ENCODE measurements around the gene EPN1.

The EPN1 gene

DNA sequence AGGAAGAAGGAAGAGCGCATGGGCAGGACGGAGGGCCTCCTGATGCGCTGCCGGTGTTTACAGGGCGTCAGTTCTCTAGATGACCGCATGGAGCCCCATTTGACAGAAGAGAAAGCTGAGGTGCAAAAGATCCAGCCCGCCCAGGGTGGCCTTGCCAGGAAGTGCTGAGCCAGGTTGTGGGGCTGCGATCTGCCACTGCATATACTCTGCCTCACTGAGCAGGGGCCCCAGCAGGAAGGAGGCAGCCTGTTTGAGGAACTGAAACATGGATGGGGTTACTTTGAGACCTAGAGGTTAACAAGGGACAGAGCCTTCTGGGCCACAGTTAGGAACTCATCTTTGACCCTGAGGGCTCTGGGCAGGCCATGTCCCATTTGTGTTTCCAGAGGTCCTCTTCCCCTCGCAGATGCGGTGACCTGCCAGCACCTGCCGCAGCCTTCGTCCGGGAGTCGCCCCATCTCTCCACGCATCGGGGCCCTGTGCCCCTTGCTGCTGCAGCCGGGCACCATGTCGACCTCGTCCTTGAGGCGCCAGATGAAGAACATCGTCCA, 3.2 kb downstream of the EPN1 start:
- DNase-seq, result peak in 17 of 58 donors; percentile 8 to 39 (median 19)

DNA sequence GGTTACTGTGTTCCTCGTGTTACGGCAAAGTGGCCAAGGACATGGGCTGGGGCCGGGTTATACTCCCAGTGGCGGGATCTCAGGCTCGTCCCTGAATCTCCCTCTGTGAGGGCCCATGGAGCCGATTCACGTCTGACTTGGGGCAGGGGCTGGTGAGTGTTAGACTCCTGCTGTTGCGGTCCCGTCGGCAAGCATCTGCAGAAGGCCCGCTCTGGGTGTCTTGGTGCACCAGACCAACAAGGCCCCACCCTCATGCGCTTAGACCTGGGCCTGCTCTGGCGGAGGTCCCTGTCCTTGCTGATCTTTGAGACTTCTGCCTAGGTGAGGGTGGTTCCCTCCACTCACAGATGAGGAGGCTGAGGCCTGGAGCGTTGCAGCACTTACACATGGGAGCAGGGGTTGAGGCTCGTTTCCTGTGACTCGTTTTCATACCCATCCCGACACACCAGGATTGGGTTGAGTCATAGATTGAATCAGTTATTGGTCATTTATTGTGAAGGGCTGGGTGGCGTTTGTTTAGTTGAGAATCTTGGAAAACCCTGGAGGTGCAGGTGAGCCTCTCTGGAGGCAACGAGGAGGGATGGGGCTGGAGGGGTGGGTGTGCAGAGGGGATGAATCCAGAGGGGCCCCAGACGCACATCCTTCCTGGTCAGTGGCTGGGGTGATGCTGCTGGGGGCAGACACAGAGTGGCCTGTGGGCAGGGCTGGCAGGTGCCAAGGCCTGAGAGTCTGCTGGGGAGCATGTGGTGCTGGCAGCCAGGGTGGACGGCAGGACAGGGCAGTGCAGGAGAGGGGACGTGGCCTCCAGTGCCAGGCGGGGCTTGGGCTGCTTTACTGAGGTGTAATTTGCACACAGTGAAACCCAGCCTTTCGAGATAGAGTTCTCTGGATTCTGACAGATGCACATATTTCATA, 4.6 kb downstream of the EPN1 start:
- no peak for DNase-seq

DNA sequence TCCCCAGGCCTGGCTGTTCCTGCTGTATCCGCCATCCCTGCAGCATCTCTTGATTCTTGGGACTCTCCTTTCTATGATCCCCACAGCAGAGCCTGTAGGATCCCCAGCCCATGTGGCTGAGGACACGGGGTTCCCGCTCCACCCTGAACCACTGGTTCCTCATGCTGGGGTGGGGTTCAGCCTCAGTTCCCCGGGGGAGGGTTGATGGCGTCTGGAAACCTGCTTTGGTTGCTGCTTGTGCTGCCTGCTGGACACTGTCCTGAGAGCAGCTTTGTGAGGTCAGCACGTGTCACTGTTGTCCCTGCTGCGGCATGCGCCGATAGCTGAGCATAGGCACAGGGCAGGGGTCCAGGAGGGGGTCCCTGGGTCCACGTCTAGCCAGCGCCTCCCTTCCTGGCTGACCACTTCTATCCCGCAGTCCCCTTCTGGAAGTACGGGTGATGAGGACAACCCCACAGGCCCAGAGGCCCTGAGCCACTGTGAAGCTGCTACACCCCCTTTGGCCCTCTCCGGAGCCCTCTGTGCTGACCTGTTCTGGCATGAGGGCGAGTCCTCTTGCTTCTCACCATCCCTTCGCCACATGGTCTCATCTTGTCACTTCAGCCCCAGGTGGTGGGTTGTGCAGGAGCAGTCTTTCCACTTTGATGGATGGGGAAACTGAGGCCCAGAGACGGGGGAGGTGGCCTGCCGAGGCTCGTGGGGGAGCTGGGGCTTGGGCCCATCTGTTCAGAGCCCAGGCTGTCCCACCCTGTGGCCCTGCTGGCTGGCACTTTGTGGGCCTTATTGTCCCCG, 5.5 kb downstream of the EPN1 start:
- DNase-seq, result no peak

DNA sequence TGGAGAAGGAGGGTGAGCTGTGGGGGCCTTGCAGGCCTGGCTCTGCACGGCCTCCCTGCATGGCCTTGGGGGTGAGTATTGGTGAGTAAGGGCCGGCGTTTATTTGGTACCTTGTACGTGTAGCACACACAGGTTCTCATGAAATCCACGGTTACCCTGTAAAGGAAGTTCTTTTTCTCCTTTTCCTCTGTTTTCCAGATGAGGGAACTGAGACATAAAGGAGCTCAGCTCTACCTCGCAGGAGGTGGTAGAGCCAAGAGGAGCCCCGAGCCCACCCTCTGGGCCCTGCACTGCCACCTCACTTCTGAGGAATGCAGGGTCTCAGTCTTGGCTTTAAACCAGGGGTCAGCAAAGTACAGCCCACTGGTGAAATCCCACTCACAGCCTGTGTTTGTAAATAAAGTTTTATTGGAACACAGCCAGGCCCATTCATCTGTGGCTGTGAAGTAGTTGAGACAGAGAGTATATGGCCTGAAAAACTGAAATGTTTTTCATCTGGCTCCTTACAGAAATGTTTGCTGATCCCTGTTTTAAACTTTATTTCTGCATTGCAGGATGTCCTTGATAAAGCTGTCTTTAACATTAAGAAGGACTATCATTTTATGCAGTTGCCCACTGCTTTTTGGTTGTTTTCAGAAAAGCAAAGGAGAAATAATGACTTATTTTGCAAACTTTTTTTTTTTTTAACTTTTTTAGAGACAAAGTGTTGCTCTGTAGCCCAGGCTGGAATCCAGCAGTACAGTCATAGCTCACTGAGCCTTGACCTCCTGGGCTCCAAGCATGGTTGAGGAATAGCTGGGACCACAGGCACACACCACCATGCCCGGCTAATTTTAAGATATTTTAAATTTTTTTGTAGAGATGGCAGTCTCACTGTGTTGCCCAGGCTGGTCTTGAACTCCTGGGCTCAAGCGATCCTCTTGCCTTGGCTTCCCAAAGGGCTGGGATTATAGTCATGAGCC, 6.4 kb downstream of the EPN1 start:
- no peak for DNase-seq

DNA sequence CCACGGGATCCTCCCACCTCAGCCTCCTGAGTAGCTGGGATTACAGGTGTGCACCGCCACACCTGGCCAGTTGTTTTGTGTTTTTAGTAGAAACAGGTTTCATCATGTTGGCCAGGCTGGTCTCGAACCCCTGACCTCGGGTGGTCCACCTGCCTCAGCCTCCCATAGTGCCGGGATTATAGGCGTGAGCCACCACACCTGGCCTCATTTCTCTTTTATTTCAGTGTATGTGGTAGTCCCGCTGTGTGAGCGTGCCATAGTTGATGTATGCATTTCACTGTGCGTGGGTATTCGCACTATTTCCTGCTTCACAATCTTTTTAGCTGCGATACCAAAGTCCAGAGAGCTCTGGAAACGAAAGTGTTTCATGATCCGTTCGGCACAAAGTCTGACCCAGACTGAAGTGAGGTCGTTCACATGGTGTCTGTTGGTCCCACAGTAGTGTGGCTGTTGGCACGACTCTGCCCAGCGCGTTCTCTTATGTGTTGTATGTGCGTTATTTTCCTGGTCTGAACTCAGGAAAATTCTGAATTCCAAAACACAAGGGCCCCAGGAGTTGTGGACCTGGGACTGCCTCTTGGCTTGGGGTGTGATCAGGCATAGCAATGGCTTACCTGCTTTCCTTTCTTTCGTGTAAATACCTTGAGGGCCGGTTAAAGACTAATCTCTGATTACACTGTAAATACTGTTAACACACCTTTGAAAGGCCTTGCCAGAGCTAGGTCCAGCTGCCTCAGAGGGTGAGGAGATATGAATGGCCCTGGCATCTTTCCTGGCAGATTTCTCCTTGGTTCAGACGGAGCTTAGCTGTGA, 8.6 kb downstream of the EPN1 start:
- no peak for DNase-seq

DNA sequence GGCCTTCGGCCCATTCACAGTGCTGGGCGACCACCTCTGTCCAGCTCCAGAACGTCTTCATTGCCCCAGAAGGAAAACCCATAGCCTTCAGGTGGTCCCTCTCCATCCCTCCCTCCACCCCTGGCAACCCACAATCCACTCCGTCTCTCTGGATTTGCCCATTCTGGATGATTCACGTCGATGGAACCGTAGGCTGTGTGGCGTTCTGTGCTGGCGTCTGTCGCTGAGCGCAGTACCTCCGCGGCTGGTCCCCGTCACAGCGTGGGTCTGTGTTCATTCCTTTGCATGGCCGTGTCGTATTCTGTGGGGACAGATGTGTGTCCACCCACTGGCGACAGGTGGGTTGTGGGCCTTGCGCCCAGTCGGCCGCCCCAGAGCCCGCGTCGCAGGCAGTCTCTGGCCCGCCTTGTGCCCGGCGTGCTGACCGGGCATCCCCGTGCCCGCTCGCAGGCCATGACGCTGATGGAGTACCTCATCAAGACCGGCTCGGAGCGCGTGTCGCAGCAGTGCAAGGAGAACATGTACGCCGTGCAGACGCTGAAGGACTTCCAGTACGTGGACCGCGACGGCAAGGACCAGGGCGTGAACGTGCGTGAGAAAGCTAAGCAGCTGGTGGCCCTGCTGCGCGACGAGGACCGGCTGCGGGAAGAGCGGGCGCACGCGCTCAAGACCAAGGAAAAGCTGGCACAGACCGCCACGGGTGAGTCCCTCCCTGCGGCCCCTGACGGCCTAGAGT, 10.1 kb downstream of the EPN1 start:
- DNase-seq, result no peak

DNA sequence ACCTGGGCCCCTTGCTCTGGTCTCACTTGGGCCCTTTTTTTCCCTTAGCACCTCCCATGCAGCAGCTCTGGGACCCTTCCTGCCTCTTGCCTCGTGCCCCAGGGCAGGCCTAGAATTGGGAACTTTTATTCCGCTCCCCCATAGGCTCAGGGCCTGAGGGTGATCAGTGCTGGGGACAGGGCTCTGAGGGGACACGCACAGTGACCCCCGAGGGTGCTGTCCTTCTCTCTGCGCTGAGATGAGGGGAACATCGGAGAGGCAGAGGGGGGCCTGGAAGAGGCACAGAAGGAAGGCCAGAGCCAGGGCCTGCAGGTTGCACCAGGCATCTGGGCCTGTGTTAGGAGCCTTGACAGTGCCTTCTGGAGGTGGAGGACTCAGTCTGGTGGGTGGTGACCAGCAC, 10.8 kb downstream of the EPN1 start:
- no peak for DNase-seq

DNA sequence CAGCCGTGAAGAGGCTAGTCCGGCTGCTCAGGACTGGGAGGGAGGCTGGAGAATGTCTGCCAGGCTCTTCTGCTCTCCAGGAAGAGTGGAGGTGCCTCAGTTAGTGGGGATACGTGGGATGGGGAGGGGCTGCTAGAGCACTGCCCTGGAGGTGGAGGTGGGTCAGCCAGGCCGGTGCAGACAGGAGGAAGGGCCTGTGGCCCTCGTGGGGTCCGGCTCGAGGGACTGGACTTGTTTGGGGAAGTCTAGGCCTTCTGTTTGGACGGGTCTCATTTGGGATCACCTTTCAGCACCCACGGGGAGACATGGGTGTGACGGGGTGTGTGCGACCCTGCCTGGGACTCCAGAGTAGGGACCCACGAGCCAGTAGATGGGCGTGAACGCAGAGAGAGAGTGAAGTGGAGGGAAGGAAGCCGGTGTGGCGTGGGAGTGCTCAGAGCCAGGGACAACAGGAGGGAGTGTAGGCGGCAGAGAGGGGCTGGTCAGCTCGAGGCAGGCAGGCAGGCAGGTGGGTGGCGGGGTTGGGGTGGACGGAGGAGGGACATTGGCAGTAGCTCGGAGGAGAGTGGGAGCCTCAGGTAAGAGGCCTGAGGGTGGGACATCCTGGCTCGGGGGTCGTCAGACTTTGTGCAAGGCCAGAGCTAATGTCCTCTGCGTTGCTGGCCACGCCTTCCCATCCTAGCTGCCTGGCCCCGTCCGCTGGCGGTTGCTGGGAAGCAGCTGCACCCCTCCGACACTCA, 11.5 kb downstream of the EPN1 start:
- peak in 1 of 58 donors; percentile 6 for DNase-seq

DNA sequence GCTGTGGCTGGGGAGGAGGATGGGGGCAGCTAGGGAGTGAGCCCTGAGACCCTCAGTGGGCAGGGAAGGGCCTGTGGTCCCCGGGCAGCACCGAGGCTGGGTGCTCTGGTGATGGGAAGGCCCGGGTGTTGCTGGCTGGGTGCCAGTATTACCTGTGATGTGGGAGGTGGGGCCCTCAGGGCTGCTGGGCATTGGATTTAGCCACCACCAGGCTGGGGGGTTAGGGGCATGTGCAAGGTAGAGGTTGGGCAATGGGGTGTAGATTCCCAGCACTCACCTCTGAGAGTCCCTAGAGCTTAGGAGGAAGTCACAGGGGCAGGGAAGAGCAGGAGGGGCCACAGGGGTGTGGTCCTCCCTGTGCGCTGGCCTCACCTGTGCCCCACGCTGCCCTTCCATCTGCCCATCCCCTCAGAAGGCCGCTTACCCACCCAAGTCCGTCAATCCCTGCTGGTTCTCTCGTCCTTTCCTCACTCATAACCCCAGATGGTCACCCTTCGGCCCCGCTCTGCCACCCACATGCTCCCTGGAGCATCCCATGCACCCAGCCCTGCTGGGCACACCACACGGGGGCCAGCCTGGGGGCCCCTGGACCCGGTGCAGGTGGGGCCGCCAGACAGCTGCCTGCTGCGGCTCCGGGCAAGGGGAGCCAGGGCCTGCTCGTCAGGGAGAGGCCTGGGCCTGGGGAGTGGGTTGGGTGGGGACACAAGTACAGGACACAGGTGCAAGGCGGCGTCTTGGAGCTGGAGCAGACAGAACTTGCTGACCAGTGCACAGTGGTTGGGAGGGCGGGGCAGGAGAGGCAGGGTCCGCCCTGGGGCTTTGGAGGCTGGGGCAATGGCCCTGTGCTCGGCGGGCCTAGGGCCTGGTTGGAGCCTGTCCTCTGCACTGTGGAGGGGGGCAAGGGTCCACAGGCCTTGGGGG, 12.5 kb downstream of the EPN1 start:
- no peak for DNase-seq

DNA sequence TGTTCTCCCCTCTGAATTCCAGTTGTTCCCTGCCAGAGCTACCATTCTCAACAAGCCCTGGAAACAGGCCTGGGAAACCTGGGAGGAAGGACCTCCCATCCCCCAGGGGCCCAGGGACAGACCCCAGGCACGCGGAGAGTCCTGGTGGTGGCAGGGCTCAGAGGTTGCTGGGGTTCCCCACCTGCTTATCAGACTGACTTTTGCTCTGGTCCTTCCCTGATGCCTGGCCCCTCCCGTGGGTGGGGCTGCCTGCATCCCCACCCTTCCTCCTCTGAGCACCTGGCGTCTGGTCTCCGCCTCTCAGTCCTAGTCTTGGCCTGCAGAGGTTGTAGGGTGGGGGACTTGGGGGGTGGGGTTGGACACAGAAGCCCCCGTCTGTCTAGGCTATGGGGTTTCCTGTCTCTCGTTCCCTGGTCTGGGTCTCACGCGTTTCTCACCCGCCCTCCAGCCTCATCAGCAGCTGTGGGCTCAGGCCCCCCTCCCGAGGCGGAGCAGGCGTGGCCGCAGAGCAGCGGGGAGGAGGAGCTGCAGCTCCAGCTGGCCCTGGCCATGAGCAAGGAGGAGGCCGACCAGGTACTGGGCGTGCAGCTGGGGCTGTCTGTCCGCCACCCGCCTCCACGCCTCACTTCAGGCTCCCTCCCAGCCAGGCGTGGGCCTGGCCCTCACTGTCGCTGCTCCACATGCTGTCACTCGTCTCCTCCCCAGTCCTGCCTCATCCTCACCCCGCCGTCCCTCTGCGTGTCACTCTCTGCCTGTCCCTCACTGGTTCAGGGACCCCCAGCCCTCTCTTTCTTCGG, 13.6 kb downstream of the EPN1 start:
- DNase-seq, result peak in 23 of 58 donors; percentile 5 to 67 (median 25)

DNA sequence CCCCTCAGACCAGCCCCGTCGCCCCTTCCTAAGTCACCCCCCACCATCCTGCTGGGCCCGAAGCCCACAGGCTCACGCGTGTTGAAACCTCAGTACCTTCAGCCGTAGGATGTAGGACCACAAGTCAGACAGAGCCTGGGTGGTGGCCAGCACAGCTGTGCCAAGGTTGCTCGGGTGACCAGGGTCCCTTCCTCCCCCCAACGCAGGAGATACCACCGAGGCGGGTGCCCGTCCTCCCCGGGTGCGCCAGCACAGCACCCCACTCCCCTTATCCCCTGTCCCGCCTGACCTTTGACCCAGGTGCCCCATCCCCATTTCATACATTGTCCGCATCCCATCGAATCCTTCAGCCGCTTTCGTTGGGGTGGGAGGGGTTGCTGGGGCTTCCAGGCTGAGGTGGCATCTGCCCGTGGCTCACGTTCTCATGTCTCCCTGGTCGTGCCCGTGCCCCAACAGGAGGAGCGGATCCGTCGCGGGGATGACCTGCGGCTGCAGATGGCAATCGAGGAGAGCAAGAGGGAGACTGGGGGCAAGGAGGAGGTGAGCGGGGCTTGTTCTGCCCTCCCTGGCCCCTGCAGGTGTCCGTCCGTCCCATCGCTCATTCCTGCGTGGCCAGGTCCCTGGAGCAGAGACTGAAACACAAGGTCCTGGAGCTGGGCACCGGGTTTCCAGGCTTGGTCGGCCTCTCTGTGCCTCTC, 14.5 kb downstream of the EPN1 start:
- no peak for DNase-seq

DNA sequence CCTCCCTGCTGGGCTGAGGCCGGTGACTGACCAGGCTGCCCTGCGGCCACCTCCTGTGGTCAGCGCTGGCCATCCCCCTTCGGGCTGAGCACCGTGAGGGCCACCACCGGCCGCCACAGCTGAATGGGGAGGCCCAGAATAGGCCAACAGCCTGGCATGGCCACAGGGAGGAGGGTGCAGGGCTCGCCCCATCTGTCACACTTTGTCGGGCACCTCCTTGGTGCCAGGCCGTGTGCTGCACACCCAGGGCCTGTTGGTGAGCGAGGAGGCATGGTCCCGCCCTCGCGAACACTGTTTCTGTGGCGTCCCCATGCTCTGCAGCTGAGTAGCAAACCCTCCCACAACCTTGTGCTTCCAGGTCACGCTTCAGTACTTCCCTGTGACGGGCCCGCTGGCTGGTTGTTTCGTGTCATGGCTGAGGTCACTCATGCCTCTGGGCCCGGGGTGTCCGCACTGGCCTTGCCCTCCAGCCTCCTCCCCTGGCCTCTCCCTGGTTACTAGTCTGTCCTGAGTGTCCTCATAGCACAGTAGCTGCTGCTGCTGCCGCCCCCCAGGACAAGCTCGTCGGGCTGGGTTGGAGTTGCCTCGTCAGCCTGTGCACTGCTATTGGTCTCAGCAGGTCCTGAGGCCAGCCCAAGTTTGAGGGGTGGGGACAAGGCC, 15.2 kb downstream of the EPN1 start:
- DNase-seq, result no peak

DNA sequence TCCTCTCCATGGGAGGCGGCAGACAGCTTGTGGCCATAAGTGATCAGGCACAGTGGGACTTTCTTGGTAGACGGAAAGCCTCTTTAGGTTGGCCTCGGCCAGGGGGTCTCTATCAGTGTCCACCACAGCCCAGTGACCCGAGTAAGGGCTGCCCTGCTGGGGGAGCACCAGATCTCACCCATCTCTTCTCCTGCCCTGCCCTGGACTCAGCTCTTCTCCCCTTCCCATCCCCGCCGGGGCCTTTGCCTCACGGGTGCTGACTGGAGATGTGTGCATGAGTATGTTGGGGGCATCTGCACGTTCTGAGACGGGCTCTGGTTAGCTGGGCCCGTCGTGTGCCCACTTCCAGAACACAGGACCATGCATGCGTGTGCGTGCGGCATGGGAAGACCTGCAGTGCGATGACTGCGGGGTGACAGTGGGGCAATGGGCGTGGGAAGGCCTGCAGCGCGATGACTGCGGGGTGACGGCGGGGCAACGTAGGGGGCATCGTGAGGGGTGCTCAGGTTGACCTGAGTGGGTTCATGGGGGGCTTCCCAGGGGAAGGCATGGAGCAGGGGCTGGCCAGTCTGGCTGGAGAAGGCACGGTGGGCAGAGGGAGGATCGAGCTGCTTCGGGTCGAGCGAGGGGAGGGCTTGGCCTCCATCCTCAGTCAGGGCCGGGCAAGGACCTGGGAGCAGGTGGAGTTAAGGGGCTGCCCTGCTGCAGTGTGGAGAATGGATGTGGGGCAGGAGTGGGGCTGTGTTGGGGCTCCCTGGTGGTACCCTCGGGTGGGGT, 15.9 kb downstream of the EPN1 start:
- DNase-seq, result no peak
